Ovary (tissue), 3 donors: Measurements from ENCODE around the gene PCED1B.

Source experiments
- CTCF ChIP-seq, 3 donors: fragments of 450-650 bp in 2 of 3; fragments of 200-600 bp in 1 of 3; IDR thresholded peaks; one replicate each; pipeline versions ENCODE4 v1.5.1 to v1.8.0; 2016 to 2022; ENCODE audit warnings: antibody characterized with exemption in 3 of 3, mild to moderate bottlenecking in 1 of 3
- EP300 ChIP-seq: sonication (generic); formaldehyde crosslinking; IDR thresholded peaks from one replicate; pipeline ENCODE4 v1.6.1; 2017; ENCODE audit warnings: antibody characterized with exemption
- POLR2A ChIP-seq: fragments of 450-650 bp; IDR thresholded peaks from one replicate; pipeline ENCODE4 v1.6.1; 2017; ENCODE audit warnings: antibody characterized with exemption, mild to moderate bottlenecking, moderate library complexity
- donor health status: DM: no; HTN: no; CAD: no.

GRCh38 chr12:47236109-47236714, 156.8 kb downstream of the PCED1B start:
- TF ChIP-seq POLR2A = no peak
- TF ChIP-seq CTCF (IDR thresholded peaks at IDR 0.05) = no peak
- no peak for TF ChIP-seq EP300
